Inferior parietal cortex (tissue), 1 donor: ENCODE measurements around the gene TXN2.
A peak's percentile ranks its signal among the peaks of the same experiment; 100 is the strongest.
"Not testable (repeated sequence)": the region's sequence is repeated elsewhere in the genome, so short reads cannot be mapped to it uniquely, and the experiment has no call there.

Experiments
- DNase-seq: peaks from one replicate; pipeline ENCODE4 v3.0.0-alpha.2; 2016; ENCODE audit errors: extremely low spot score

Gene TXN2, protein sequence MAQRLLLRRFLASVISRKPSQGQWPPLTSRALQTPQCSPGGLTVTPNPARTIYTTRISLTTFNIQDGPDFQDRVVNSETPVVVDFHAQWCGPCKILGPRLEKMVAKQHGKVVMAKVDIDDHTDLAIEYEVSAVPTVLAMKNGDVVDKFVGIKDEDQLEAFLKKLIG

DNA sequence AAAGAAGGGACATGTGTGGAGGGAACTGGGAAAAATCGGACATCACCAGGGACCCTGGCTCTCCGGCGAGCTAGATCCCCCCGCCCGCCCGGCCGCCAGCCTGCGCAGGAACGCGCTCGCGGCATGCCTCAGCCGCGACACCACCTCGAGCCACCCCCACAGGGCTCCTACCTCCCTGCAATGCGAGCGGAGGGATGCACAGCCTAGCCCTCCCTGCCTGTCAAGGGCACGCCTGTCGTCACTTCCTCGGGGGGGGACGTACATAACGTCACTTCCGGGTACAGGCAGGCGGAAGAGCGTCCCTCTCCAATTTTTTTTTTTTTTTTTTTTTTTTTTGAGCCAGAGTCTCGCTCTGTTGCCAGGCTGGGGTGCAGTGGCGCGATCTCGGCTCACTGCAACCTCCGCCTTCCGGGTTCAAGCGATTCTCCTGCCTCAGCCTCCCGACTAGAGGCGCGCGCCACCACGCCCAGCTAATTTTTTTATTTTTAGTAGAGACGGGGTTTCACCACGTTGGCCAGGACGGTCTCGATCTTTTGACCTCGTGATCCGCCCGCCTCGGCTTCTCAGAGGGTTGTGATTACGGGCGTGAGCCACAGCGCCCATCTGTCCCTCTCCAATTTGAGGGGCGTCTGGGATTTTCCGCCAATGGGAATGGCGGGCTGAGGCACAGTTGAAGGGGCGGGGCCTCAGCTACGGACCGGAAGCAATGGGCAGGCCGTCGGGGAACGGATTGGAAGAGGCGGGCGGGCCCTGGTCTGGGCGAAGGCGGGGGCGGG lies at the start of gene TXN2:
TSS of gene TXN2 (minus strand) at position 248 of the 776 bp plus-strand sequence. CDS start 803 bp downstream, outside the sequence.
- DNase-seq, result peak; percentile 95

DNA sequence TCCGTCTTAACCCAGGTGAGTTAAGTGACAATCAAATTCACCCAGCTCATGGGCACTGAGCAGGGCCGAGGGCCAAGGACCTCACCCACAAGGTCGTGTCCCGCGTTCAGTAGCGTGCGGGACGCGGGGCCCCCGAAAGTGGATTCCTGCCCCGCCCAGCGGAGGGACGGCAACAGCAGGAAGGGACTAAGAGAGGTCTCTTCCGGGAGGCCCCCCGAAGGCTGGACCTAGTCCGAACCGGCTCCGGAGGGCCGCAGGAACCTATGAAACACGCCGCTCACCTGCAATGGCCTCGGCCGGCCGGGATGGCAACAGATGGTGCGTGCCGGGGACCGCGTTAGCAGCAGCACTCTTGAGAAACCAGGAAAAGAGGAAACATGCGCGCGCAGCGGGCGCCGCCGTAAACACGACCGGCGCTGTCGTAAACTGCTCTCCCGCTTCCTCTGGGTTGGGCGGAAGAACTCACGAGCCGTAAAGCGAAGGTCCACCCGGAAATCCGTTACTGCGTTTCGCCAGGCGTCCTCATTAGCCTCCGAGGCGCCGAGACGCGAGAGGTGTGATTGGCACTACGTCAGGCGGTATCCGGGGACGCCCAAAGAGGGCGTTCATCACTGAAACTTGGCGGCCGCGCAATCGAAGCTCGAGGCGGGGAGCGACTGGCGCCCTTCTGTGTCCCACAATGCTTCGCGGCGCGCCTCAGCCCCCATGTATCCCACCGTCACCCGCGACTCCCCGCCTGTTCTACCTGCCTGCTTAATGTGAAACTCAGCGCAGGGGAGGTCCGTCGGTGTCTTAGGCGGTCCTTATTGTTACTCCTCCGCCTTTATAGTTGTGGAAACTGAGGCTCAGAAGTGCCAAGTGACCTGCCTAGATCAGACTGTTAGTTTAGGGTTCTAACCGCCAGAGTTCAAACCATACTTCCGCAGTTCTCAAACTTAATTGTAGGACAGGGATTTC lies 47.6 kb upstream of the TXN2 start, which contains the start of gene EIF3D:
TSS of gene EIF3D (minus strand) at position 372 of the 957 bp plus-strand sequence. CDS start 3,045 bp downstream, outside the sequence.
- peak; percentile 99 for DNase-seq

DNA sequence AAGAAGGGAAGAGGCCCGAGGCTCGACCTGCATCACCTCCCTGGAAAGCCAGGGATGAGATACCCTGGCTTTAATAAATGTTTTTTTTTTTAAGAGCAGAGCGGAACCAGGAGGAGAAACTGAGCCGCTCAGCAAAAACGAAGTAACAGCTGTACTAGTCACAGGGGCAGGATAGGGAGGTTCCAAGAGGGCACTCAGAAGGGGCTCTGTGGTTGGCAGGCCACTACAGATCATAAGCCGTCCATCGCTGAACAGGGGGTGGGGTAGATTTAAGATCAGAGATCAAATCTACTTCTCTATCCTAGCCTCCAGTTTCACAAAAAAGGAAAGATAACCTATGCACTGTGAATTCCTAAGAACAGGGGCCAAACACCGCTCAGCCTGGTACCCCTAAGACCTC lies 46.9 kb upstream of the TXN2 start:
- DNase-seq, result no peak

DNA sequence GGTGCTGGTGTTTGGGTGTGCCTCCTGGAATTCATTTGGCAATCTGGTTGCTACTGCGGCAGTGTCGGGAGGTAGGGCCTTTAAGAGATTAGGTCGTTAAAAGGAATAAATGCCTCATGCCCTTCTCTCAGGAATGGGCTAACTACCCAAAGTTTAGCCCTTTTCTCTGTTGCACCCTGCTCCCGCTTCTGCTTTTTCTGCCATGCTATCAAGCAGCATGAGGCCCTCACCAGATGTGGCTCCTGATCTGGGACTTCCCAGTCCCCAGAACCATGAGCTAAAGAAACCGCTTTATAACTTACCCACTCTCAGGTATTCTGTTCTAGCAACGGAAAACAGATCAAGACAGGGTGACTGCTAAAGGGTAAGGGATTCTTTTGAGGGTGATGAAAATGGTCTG lies 41.2 kb upstream of the TXN2 start:
- DNase-seq, result no peak

DNA sequence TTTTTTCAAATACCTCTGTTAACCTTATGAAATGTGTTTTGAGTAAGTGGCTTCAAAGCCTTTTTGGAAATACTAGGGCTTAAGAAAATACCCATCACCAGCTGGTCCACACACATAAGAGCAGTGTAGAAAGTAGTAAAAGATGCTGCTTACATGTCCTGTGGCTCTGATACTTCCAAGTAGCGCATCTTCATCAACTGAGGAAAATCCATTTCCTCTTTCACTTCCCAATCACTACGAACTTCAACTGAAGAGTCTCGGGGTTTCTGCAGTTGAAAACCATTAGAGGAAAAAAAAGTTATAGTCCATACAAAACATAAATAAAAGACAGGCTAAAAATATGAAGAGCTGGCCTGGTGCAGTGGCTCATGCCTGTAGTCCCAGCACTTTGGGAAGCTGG lies 39.0 kb upstream of the TXN2 start:
- no peak for DNase-seq

DNA sequence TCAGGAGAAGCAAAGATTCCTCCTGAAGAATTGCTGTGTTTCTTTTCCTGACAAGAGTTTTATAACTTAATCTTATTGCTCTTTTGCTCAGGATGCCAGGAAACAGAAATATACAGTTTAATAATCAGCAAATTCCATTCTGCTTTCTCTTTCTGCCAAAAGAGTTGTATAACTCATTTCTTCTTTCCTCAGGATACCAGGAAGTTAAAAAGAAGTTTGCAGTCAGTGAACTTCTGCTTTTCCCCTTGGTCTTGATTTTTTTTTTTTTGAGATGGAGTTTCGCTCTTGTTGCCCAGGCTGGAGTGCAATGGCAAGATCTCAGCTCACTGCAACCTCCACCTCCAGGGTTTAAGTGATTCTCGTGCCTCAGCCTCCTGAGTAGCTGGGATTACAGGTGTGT lies 38.5 kb upstream of the TXN2 start:
- not testable (repeated sequence) for DNase-seq

DNA sequence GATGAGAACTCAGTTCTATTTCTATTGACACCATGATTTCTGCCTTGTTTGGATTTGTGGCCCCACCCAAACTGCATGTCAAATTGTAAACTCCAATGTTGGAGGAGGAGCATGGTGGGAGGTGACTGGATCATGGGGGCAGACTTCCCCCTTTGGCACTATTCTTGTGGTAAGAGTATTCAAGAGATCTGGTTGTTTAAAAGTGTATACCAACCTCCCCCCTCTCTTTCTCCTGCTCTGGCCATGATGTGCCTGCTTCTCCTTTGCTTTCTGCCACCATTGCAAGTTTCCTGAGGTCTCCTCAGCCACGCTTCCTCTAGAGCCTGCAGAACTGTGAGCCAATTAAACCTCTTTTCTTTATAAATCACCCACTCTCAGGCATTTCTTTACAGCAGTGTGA lies 33.3 kb upstream of the TXN2 start:
- no peak for DNase-seq

DNA sequence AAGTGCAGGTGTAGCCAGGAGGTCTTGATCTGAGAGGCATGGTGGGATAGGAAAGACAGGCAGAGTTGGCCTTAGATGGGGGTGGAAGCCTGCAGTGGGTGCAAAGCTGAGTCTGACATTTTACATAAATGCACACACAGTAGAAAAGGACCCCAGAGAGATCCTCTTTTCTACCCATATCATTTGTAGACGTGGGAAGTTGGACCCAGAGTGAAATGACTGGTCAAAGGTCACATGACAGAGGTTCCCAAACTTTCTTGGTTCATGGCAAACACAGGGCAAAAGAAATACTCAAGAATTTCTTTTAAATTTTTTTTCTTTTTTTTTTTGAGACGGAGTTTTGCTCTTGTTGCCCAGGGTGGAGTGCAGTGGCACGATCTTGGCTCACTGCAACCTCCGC lies 31.6 kb upstream of the TXN2 start:
- no peak for DNase-seq

DNA sequence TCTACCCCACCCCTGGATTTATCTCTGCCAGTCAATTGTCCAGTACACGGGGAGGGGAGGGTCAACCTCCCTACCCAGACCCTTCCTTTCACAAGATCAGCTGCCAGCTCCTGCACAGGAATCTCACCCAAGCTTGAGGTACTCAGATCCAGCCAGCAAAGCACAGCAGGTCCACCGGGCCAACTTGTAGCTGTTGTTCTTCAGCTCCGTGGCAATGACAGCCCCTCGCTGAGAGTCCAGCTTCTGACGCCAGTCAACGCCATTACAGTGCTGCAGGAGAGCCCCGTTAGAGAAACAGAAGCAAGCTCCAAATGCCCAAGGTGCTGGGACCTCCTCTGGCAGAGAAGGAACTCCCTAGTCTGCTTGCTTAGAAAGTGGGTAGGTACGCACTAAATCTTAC lies 30.9 kb upstream of the TXN2 start:
- DNase-seq, result no peak

DNA sequence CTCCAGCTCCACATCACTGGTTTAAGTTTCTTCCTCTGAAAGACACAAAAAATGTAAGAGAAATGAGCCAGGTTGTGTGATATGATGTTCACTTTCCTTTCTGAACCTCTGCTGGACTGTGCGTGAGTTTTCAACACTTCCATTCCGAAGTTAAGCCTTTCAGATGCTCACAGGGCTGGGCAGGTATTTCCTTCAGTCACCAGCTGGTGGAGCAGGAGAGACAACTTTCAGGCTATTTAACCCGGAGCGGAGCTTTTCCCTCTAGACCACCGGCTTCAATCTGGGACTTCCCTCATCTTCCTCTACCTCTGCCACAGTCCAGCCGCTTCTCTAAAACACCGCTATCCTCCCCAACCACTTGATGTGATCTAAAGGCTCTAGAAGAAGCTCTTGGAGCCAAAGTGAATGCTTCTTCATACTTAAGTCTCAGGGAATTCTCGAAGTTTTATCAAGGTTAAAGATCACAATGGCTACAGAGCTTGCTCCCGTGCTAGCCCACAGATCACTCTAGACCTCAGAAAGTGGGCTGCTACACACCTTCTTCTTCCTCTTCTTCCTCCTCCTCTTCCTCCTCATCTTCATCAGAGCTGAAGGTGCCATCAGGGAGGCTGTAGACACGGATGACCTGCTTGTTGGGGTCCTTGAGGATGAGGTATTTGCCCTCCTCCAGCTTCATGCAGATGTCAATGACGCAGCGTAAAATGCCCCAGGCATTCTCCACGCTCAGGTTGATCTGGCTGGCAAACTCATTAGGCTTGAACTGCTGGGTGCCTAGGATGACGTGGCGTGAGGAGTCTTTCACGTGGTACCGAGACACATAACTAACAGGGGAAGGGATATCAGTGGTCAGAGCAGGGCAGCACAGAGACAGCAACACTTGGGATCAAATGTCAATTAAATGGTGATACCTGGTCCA lies 29.8 kb upstream of the TXN2 start:
- peak; percentile 51 for DNase-seq

DNA sequence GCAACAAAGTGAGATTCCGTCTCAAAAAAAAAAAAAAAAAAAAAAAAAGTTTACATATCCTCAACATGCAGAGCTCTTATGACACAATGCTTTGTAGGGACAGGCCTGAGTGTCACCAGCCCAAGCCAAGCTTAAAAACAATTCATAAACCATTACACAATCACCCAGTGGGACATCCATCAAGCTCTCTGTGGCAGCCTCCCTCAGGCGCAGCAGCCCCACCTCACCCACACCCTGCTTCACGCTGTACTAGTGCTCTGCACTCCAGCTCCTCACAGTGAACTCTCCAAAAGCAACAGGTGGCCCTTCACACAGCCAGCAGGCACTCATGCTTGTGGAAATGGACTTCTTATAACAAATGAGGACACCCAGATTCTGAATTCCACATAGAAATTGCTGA lies 28.9 kb upstream of the TXN2 start:
- DNase-seq, result no peak

DNA sequence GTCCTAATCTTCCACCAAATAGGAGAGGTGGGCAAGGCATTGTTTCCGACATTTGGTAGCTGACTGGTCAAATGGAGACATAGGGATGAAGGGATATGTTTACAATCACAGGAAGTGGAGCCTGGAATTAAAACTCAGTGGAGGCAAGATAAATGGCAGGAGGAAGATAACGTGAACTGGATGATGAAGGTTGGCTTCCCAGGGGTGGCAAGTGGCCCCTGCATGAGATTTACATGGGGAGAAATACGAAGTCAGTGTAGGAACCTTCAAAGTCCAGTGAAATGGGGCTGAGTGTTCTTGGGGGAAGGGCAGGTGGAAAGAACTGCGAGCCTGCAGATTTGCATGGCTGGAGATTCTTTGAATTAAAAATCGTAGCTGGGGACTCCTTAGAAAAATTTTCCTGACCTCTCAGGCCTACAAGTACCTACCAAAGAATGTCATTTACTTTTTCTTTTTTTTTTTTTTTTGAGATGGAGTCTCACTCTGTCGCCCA lies 26.1 kb upstream of the TXN2 start:
- no peak for DNase-seq

DNA sequence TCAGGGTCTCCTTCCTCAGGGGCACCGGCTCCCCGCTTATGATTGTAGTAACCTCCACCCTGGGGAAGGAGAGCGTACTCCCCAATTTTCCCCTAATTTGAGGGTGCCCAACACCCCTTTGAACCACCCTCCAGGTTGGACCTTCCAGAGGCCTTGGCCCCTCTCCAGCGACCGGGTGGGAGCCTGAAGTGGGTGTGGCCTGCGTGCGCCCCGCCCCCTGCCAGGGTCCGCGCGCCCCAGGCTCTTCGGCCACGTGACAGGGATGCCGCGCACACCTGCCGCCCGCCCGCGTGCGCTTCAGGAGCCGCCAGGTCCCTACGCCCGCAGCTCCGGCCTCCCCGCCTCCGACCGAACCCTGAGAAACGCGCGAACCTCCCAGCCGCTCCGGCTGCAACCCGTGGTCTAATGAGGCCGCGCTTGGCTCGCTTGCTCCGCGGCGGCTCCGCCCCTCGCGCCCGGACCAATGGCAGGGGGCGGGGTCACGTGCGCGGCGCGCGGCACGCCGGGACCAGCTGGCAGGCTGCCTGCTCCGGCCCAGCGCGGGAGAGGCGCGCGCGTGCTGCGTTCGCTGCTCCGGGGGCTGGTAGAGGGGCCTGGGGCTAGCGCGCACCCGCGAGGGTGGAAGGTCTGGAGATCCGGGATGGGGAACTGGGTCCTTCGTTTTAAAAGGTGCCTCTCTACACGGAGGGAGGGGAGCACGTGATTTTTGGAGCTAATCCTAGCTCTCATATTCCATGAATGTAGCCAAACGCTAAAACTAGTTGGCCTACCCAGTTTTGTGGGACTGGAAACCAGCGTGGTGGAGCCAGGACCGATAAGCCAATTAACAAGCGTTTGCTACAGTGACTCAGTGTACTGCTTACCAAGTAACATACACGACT lies 25.4 kb upstream of the TXN2 start, which contains the start of gene FOXRED2:
TSS of gene FOXRED2 (minus strand) at position 404 of the 881 bp plus-strand sequence. CDS start 618 bp downstream, outside the sequence.
- DNase-seq, result peak; percentile 76

DNA sequence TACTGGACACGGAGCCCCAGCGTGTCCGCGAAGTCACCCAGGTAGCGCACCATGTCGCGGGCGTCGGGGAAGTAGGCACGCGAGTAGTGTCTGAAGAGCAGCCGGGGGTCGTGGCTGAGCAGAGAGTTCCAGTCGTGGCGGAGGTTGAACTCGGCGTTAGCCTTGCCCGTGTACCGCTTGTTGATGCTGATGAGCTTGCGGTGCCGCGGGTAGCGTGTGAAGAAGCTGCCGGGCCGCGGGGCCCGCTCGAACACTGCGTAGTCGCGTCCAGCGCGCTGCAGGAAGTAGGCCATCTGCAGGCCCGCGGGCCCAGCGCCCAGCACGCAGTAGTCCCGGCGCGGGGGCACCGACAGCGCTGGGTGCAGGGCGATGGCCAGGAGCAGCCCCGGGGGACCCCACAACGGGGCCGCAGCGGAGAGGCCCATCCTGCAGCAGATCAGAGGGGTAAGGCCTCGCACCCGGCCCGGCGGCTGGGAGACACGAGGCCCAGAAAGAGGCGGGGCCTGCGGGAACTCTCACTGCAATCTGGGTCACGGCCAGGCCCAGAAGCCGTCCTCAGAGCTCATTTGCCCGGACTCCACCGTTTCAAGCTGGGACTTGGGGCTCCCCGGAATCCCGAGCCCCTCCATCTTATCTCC lies 24.7 kb upstream of the TXN2 start:
- no peak for DNase-seq

DNA sequence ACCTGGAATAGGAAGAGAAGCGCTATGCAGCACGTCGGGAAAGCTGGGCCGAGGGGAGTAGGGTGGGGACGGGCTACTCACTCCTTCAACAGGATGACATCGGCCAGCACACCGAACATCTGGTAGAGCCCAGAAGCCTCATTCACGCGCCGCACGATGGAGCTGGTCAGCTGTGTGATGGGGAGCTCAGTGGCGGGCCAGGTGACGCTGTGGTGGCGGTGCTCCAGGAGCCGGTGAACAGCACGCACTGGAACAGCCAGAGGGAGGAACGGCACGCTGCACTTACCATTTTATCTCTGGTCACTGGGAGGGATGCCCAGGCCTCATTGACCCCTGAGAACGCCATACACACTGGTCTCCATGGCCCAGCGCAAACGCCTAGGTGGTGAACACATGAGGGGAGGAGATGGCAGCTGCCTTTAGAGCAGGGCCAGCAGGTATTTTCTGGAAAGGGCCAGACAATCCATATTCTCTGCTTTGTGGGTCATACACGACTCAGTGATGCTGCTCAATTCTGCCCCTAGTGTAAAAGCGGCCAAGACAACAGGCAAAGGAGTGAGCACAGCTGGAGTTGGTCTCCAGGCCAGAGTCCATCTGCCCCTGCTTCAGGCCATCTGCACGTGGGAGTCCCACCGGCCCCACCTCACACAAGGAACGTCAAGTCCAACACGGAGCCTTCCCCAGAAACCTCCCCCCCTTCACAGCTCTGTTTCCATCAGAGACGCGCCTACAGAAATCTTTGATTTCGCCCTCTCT lies 16.6 kb upstream of the TXN2 start:
- no peak for DNase-seq

DNA sequence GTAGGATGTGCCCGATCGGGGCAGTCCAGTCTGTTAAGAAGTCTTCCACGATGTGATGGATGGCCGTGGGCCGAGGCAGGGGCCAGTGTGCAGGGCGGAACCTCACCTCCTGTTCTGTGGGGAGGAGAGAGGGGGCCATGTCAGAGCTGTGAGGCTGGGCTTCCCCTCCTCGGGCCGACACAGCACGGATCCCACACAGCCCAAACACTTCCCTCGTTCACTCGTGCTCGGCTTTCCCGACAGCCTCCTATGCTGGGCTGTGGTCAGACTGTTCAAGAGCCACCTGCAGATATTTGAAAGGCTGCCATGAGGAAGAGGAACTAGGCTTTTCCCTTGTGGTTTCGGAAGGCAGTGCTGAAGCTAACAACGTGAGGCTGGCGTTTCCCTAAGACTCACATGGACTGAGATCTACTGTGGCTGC lies 12.3 kb upstream of the TXN2 start:
- no peak for DNase-seq

DNA sequence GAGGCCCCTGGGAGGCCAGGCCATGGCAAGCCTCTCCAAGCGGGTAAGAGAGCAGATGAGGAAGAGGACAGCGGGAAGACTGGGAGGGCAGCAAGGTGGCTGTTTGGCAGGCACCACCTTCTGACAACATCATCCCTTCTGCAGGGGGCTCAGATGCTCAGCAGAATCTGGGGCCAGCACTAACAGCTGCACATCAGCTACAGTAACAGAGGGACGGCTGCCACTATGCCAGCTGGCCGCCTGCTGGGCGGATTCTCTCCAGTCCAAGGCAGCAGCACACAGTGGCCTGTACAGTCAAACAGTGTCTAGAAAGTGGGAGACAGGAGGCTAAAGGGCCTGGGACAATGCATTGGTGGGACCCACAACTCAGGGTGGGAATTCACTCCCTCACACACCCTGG lies 10.7 kb upstream of the TXN2 start:
- DNase-seq, result no peak

DNA sequence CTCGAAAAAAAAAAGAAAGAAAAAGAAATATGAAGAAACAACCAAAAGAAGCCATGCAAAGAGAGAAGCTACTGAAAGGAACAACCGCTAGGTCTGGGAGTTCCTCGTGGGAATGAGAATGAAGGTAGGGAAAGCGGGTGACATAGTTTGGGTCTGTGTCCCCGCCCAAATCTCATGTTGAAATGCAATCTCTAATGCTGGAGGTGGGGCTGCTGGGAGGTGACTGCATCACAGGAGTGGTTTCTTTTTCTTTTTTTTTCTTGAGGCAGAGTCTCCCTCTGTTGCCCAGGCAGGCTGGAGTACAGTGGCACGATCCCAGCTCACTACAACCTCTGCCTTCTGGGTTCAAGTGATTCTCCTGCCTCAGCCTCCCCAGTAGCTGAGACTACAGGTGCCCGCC lies 9.7 kb upstream of the TXN2 start:
- no peak for DNase-seq
